ENCODE results near the gene PGAM4. TPM values are rescaled to one million over a fixed set of nuclear protein-coding genes. Genes with fewer than 3 reads are reported as not detected.

The PGAM4 gene
- not detected for total RNA-seq

GRCh38 chrX:77969538-77969937 is at the start of gene PGAM4:
PGAM4 (minus strand) TSS chrX:77969638; CDS start chrX:77969638, 0 bp downstream.

Other genes starting within 250 kb of the PGAM4 start
- 356 TPM for gene ATRX, start 183.4 kb downstream of the PGAM4 start, total RNA-seq
- gene MAGT1, start 74.2 kb downstream of the PGAM4 start, total RNA-seq = 14.7 TPM
- gene COX7B, start 70.2 kb downstream of the PGAM4 start, total RNA-seq = 128 TPM
- gene ATP7A, start 58.9 kb downstream of the PGAM4 start, total RNA-seq = 21.0 TPM
- gene PGK1, start 134.6 kb upstream of the PGAM4 start, total RNA-seq = 73.2 TPM
- 32.6 TPM for gene TAF9B, start 170.0 kb upstream of the PGAM4 start, total RNA-seq